Stomach (tissue), 4 donors: Measurements from ENCODE around the gene DCBLD2.

Experiments used
- CTCF ChIP-seq, 7 experiments: fragments of 450-650 bp in 4 of 7; fragments of 200-600 bp in 3 of 7; sonication (generic) in 3 of 7; IDR thresholded peaks; one replicate each; pipeline ENCODE4 v1.5.1; 2016 to 2019; ENCODE audit warnings: antibody characterized with exemption in 7 of 7, control low read depth in 2 of 7, mild to moderate bottlenecking in 1 of 7
- EP300 ChIP-seq: sonication (generic); formaldehyde crosslinking; IDR thresholded peaks from one replicate; pipeline ENCODE4 v1.6.1; 2017; ENCODE audit warnings: antibody characterized with exemption
- POLR2A ChIP-seq, 4 donors: fragments of 450-650 bp; IDR thresholded peaks; one replicate each; pipeline ENCODE4 v1.6.1; 2016; ENCODE audit warnings: antibody characterized with exemption in 4 of 4, control low read depth in 2 of 4, mild to moderate bottlenecking in 1 of 4, moderate library complexity in 1 of 4
- POLR2AphosphoS5 ChIP-seq, 3 donors: sonication (generic); formaldehyde crosslinking; IDR thresholded peaks; one replicate each; pipeline ENCODE4 v1.6.1; 2016; ENCODE audit warnings: antibody characterized with exemption in 3 of 3

GRCh38 chr3:98885851-98886250 lies 15.6 kb downstream of the DCBLD2 start:
- TF ChIP-seq CTCF (IDR thresholded peaks at IDR 0.05) (no peak), POLR2AphosphoS5 (IDR thresholded peaks at IDR 0.05) (no peak), POLR2A (IDR thresholded peaks at IDR 0.05) (no peak), EP300 (no peak)
